Hematopoietic multipotent progenitor cell treated with erythropoietin and hydrocortisone succinate and interleukin-3 and kit ligand, for 4 days (in vitro differentiated cells): ENCODE results near the gene ZNF174.
A peak's percentile ranks its signal among the peaks of the same experiment; 100 is the strongest.

ENCODE experiments used
- DNase-seq: peaks from one replicate; pipeline ENCODE4 v3.0.0-alpha.2; 2015

ZNF174 gene

GRCh38 chr16:3400779-3401688 is at the start of gene ZNF174, which contains the start of gene ZSCAN32:
Gene ZNF174, plus strand, starts transcription at chr16:3401215. Its CDS starts 790 bp downstream, at chr16:3402005.
Gene ZSCAN32, minus strand, starts transcription at chr16:3401004. Its CDS starts 3,447 bp downstream, at chr16:3397557.
- peak; percentile 99 for DNase-seq

GRCh38 chr16:3355589-3355988 is 45.4 kb upstream of the ZNF174 start, which contains the start of gene OR2C1:
Gene OR2C1, plus strand, starts transcription at chr16:3355889. Its CDS starts 52 bp downstream, at chr16:3355941.
- DNase-seq, result no peak

- no peak for DNase-seq
Observed at GRCh38 chr16:3356118-3356517, 44.9 kb upstream of the ZNF174 start.

GRCh38 chr16:3358871-3359270 is 42.1 kb upstream of the ZNF174 start:
- no peak for DNase-seq

GRCh38 chr16:3362931-3363330 is 38.1 kb upstream of the ZNF174 start:
- DNase-seq, result no peak

GRCh38 chr16:3363793-3364192 is 37.2 kb upstream of the ZNF174 start:
- peak; percentile 36 for DNase-seq

GRCh38 chr16:3364774-3365427 is 36.1 kb upstream of the ZNF174 start:
- peak; percentile 97 for DNase-seq

GRCh38 chr16:3369073-3369472 is 31.9 kb upstream of the ZNF174 start:
- no peak for DNase-seq

GRCh38 chr16:3375680-3376079 is 25.3 kb upstream of the ZNF174 start:
- DNase-seq, result no peak

GRCh38 chr16:3377917-3378316 is 23.1 kb upstream of the ZNF174 start:
- no peak for DNase-seq

- no peak for DNase-seq
Observed at GRCh38 chr16:3383045-3383448, 18.0 kb upstream of the ZNF174 start.

GRCh38 chr16:3388325-3388724 is 12.7 kb upstream of the ZNF174 start:
- peak; percentile 37 for DNase-seq

- DNase-seq, result no peak
Observed at GRCh38 chr16:3389663-3390338, 11.2 kb upstream of the ZNF174 start.

GRCh38 chr16:3400446-3400778 is 603 bp upstream of the ZNF174 start:
- no peak for DNase-seq

GRCh38 chr16:3401719-3402397 is 843 bp downstream of the ZNF174 start:
- DNase-seq, result peak; percentile 42

GRCh38 chr16:3408561-3409197 is 7.7 kb downstream of the ZNF174 start:
- no peak for DNase-seq

- no peak for DNase-seq
Observed at GRCh38 chr16:3413730-3414379, 12.8 kb downstream of the ZNF174 start.

- DNase-seq, result peak; percentile 85
Observed at GRCh38 chr16:3431779-3432219, 30.8 kb downstream of the ZNF174 start.

GRCh38 chr16:3434373-3434772 is 33.4 kb downstream of the ZNF174 start:
- DNase-seq, result no peak

- DNase-seq, result no peak
Observed at GRCh38 chr16:3439637-3440036, 38.6 kb downstream of the ZNF174 start.
